GM12891 (cell line): ENCODE results near the gene SLC6A12.

ENCODE experiments used
- DNase-seq: peaks from one replicate; pipeline ENCODE4 v3.0.0; 2011; ENCODE audit warnings: low spot score; ENCODE audit not compliant: insufficient read length
- FAIRE-seq: peaks from 2 replicates; lab custom pipeline; 2011; peaks lifted over from hg19 to GRCh38; lab: Jason Lieb, UNC
- PAX5 ChIP-seq: IDR thresholded peaks from 2 replicates; pipeline ENCODE4 v1.6.1; 2011; ENCODE audit warnings: low read length, moderate library complexity, mild to moderate bottlenecking; ENCODE audit not compliant: insufficient read depth, severe bottlenecking
- POLR2A ChIP-seq: IDR thresholded peaks from 2 replicates; pipeline ENCODE4 v1.6.1; 2011; ENCODE audit warnings: low read depth, low read length, control low read depth
- POLR2AphosphoS5 ChIP-seq: IDR thresholded peaks from 2 replicates; pipeline ENCODE4 v1.6.1; 2011; ENCODE audit warnings: low read depth, low read length, control low read depth
- POU2F2 ChIP-seq: IDR thresholded peaks from 2 replicates; pipeline ENCODE4 v1.6.1; 2011; ENCODE audit warnings: low read depth, mild to moderate bottlenecking, control low read depth, low read length, moderate library complexity
- SPI1 ChIP-seq: IDR thresholded peaks from 2 replicates; pipeline ENCODE4 v1.6.1; 2011; ENCODE audit warnings: low read depth, low read length, control low read depth
- TAF1 ChIP-seq: IDR thresholded peaks from 2 replicates; pipeline ENCODE4 v1.6.1; 2011; ENCODE audit warnings: low read depth, low read length, control low read depth

The SLC6A12 gene

DNA sequence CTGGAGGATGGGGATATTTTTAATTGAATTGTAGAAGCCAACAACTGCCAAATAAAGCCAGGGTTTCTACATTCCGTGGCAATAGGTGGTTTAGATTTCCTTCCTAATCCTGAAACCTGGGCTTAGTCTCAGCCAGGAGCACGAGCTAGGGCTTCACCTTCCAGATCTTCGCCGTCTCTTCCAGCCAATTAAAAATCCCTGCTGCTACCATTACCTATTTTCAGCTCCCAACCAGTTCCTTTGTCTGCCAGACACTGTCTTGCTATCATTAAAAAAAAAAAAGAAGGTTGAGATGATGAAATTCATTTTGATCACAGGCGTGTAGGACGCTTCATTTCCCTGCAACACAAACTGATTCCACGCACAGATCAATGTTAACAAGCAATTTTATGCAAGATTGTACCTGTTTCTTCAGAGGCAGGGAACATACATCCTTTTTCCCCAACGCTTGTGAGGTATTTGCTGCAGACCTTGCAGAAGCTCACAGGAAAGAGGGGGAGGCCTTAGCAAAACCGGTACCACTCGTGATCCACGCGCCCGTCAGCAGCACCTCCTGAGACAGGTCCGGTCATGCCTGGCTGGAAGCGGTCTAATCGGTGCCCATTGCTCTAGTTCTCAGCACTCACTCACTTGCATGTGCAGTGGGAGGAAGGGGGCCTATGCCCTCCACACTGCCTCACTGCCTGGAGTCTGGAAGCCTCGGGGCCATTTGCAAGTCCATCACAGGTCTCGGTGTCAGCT, 65.1 kb downstream of the SLC6A12 start:
- no peak for DNase-seq
- no peak for FAIRE-seq
- TF ChIP-seq POU2F2 (no peak), POLR2A (no peak), SPI1 (no peak), POLR2AphosphoS5 (no peak), PAX5 (no peak), TAF1 (no peak)

DNA sequence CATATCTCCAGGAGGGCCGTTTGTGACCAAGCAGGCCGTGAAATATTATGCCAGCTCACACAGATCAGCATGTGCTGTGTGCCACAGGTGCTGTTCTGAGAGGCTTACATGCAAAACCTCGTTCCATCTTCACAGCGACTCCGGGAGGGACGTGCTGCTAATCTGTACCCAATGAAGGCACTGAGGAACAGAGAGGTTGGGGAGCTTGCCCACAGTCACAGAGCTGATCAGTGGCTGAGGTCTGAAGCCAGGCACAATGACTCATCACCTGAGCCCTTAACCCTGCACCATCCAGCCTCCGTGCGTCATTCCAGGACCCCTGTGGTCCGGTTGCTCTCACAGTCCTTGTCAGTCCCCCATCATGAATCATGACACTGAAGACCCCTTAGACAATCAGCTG, 66.7 kb downstream of the SLC6A12 start:
- FAIRE-seq: no peak
- no peak for DNase-seq
- TF ChIP-seq PAX5: no peak
- TF ChIP-seq SPI1: no peak
- TF ChIP-seq POLR2AphosphoS5: no peak
- TF ChIP-seq POU2F2: no peak
- TF ChIP-seq TAF1: no peak
- TF ChIP-seq POLR2A: no peak

DNA sequence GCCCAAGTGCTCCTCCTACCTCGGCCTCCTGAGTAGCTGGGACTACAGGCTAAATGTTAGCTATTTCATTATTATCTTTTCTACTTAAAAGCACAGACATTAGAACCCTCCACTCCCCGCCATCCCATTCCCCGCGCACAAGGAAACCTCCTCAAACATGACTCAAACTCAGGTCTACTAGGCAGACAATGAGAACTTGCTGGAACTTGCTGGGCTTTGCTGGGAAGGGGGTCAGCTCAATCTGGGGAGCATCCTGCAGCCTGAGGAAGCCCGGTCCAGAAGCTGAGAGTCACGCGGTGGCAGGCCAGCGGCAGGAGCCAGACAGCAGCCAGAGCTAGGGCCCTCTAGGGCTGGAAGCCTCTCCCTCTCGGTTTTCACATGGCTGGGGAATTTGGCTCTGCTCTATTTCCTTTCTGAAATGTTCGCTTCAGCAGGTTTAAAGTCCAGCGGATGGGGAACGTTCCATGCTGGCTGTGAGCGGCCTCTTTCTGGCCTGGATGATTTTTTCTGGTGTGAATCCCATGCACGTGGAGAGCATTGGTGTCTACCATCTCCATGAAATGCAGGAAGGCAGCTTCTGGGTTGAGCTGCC, 68.5 kb downstream of the SLC6A12 start:
- no peak for FAIRE-seq
- TF ChIP-seq POLR2AphosphoS5 (no peak), SPI1 (no peak), POLR2A (no peak), PAX5 (no peak), TAF1 (no peak), POU2F2 (no peak)

DNA sequence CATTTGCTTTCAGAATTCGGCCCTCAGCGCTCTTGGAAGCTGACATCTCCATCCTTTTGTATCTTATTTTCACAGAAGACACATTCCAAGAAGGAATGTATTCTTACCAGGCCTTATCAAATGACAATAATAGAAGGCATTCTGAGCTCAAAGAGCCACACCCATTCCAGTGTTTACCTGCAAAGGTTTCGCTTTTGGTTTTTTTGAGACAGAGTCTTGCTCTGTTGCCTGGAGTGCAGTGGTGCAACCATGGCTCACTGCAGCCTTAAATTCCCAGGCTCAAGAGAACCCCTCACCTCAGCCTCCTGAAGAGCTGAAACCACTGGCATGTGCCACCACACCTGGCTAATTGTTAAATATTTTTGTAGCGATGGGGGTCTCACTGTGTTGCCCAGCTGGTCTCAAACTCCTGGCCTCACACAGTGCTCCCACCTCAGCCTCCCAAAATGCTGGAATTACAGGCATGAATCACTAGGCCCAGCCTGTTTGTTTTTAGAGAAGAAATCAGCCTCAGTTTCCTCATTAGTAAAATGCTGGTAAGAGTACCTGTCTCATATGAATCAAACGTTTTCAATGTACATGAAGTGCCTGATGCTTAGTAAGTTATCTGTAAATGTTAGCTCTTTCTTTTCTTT, 69.2 kb downstream of the SLC6A12 start:
- TF ChIP-seq TAF1 (no peak), POLR2AphosphoS5 (no peak)
- FAIRE-seq (no peak), DNase-seq (no peak)

More for the DNA sequence above, 68.5 kb downstream of the SLC6A12 start:
- no peak for DNase-seq

DNA sequence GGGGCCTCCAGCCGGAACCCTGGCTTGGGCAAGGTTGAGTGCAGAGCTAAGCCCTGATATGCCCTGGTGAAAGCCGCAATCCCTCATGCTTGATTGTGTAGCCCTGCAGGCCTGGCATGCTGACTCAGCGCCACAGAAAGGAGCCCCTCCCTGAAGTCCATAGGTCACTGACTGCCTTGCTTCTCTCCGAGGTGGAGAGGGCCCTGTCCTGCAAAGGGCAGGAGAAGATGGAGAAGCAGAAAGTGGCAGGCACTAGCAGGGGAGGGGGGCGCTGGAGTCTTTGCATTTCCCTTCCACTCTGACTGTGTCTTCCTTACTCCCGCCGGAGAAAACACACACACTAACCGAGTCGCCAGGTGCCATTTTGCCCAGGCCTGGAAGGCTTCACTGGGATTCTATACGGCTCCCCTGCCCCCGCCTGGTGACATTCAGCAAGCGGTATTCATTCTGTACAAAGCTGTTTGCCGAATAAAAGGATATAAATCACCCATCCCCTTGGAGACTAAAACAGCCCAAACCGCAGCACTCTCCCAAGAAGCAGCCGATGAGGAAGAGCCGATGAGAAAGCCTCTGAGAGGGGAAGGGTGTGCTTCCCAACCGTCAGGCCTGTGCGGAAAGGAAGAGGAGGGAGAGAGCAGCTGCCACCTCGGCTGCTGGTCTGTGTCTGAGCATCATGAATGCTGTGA, 69.8 kb downstream of the SLC6A12 start:
- no peak for TF ChIP-seq SPI1
- TF ChIP-seq POLR2A: no peak
- TF ChIP-seq POU2F2: no peak
- TF ChIP-seq POLR2AphosphoS5: no peak
- no peak for TF ChIP-seq PAX5
- TF ChIP-seq TAF1: no peak
- DNase-seq (no peak), FAIRE-seq (no peak)

DNA sequence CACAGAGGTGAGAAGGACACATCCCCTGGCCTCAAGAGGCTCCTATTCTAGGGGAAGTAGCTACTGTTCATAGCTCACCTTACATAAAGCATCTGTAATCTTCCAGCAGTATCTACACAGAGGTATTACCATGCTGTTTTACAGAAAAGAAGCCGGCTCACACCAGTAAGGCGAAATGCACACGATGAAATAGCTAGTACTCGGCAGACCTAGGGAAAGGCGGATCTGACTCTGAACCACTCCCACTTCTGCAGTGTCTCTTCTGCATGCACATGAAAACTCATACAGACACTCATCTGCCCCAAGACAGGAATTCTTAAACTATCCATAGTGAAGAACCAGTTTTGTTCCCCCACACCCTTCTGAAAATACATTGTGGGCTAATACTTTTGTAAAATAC, 73.8 kb downstream of the SLC6A12 start:
- no peak for DNase-seq
- FAIRE-seq: no peak
- TF ChIP-seq PAX5 (no peak), SPI1 (no peak), POLR2A (no peak), TAF1 (no peak), POLR2AphosphoS5 (no peak), POU2F2 (no peak)
